NOMO-1 (cell line): ENCODE data around the gene KNOP1.
"Not testable (repeated sequence)": the region's sequence is repeated elsewhere in the genome, so short reads cannot be mapped to it uniquely, and the experiment has no call there.

Experiments
- DNase-seq, 2 experiments: peaks; one replicate each; lab custom pipeline; 2025; ENCODE audit not compliant: unreplicated experiment in 2 of 2; lab: John Stamatoyannopoulos, UW

The KNOP1 gene

GRCh38 chr16:19743816-19744159 lies 25.8 kb upstream of the KNOP1 start:
- DNase-seq, result no peak

DNA sequence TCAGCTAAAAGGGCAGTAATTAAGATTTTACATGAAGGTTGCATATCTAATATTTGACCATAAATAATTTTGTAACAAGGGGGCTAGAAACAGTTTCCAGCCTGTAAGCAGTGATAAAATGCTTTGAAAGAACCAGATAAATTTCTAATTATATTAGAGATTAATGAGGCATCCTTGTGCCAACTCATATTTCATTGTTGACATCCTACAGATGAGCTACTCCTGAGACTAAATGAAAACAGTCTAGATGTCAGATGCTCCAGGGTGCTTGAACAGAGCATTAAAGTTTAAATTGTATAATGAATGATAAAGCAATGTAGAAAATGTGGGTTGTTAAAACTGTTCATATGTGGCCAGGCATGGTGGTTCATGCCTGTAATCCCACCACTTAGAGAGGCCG lies 23.3 kb upstream of the KNOP1 start:
- no peak for DNase-seq

DNA sequence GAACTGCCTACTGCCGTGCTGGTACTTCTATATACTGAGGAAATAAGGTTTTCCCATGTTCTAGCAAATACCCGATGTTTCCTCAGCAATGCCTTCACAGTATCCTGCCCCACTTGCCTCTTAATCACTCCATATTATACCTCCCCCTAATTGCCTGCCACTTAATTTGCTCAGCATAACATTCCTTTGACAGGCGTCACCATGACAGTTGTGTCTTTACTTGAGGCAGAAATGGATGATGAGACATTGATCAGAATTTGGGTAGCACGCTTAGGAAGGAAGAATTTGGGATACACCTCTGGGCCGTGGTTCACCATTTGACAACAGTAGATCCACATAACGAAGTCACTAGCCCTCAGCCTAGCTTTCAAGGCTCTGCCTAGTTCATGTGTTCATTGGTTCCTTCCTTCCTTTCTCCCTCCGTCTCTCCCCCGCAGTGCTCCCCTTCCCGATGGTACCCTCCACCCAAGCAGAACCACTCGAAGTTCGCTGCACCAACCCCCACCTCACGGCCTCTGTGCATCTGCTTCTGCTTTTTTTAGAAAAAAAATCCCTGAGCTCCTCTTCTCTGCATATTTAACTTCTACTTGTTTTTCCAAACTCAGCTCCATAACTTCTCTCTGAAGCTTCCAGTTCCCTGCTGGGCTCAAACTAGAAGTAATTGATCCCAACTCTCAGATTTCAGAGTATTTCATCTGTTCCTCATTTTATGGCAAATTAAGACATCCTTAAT lies 19.4 kb upstream of the KNOP1 start:
- DNase-seq, result no peak

DNA sequence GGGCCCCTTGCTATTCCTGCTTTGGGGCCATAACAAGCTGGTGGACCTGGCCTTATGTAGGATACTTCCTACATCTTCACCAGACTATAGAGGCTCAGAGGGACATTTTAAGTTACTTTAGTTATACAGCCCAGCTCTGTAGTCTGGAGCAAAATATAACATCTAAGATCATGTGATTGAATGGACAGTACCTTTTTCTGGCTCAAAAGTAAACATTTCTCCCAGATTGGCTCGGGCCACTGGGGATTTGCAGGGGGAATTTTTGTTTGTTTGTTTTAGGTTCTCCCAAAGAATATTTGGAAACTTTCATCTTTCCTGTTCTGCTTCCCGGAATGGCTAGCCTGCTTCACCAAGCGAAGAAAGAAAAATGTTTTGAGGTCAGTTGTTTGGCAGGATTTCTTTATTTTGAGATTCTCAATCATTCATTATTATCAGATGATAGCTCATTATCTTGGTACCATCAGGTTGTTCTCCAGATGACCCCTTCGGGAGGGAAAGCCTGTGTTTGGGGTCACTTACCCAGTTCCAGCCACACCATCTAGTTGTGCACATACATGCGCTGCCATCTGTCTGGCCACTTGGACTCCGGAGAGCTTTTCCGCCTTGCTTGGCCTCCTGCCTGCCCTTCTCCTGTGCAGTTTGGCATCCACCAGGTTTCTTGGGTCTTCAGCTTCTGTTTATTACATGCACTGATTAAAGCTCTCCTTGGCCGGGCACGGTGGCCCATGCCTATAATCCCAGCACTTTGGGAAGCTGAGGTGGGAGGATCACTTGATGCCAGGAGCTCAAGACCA lies 17.2 kb upstream of the KNOP1 start:
- no peak for DNase-seq

DNA sequence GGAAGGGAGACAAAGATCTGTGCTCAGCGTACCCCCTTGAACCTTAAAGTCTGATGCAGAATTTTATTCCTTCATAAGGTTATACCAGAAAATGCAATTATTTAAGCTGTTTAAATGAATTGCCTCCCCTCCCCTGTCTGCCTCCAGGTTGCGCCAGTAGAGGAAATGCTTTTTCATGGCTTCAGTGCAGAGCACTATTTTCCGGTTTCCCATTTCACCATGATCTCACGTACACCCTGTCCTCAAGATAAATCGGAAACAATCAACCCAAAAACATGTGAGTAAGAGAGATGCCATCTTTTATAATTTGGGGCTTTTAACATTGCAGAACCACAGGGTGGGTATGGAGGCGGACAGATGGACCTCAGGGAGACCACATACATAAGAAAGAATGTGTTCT lies 15.5 kb upstream of the KNOP1 start:
- DNase-seq, result no peak

- DNase-seq, result no peak
Measured at GRCh38 chr16:19728636-19728965, 10.6 kb upstream of the KNOP1 start.

- DNase-seq, result no peak
Measured at GRCh38 chr16:19722981-19723380, 5.0 kb upstream of the KNOP1 start.

DNA sequence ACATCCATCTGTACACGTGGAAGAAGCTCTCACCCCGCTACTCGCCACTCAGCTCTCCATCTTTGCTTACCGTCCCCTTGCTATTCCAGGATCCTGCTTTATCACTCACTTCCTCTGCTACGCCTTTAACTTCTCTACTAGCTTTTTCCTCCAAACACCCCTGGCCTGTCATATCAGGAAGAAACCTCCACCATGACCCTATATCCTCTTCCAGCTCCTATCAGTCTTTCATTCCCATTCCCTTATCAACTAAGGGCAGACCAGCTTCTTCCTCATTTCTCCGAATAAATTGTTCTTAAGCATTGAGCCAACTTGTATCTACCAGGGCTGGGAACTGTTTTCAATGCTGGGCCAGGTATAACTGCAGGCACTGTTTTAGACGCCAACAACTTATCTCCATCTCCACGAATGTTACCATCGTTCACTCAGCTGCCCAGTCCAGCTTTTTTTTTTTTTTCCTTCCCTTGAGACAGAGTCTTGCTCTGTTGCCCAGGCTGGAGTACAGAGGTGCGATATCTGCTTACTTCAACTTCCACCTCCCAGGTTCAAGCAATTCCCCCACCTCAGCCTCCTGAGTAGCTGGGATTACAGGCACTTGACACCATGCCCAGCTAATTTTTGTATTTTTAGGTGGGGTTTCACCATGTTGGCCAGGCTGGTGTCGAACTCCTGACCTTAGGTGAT lies 4.4 kb upstream of the KNOP1 start:
- DNase-seq, result no peak

- DNase-seq, result peak in 1 of 2 experiments; percentile 16
Measured at GRCh38 chr16:19718624-19718965, 568 bp upstream of the KNOP1 start.

GRCh38 chr16:19717314-19717713 lies 713 bp downstream of the KNOP1 start:
- peak in 1 of 2 experiments; percentile 8 for DNase-seq

DNA sequence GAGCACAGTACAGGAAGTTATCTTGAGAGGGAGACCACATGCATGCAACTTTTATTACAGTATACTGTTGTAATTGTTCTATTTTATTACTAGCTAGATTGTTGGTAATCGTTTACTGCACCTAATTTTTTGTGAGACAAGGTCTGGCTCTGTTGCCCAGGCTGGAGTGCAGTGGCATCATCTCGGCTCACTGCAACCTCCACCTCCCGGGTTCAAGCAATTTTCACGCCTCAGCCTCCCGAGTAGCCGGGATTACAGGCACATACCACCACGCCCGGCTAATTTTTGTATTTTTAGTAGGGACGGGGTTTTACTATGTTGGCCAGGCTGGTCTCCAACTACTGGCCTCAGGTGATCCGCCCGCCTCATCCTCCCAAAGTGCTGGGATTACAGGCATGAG lies 1.3 kb downstream of the KNOP1 start:
- DNase-seq, result not testable (repeated sequence)

- no peak for DNase-seq
Measured at GRCh38 chr16:19716183-19716582, 1.8 kb downstream of the KNOP1 start.

- no peak for DNase-seq
Measured at GRCh38 chr16:19715566-19715965, 2.5 kb downstream of the KNOP1 start.

DNA sequence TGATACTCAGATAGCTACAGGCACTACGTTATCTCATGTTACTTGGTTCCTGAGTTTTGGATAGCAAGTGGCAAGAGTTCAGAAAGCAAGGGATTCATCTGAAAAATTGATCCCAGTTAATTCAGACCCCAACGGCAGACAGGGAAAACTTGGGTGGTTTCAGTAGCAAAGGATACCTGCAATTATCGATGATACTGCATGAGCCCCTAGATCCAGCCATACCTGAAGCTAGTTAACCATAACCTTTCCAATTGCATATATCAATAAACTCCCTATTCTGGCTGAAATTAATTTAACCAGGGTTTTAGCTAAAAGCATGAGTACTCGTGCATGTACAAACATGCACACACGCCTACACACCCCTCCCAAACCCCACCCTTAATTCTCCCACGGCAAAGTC lies 4.3 kb downstream of the KNOP1 start:
- no peak for DNase-seq

DNA sequence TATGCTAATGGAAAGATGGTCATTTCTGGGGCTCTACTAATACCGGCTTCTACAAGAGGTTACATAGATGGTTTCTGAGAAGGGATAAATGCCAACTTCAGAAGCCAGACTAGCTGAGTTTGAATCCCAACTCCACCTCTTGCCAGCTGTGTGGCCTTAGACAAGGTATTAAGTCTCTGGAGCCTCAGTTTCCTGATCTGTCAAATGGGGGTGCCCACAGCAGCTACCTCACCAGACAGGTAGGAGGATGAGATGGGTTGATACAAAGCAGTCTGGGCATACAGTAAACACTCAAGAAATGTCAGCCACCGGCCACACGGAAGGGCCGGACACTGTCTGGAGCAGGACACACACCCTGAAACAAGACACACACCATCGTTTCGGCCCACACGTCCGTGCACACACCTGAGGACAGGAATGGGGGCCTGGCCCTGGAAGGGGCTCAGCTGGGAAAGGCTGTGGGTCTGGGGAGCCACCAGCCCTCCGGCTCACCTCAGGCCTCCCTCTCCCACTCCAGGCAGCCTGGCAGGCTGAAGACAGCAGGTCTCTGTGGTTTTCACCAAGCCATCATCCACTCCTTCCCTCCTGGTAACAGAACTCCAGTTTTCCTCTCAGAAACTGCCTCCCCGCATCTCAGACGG lies 5.5 kb downstream of the KNOP1 start:
- DNase-seq, result no peak

DNA sequence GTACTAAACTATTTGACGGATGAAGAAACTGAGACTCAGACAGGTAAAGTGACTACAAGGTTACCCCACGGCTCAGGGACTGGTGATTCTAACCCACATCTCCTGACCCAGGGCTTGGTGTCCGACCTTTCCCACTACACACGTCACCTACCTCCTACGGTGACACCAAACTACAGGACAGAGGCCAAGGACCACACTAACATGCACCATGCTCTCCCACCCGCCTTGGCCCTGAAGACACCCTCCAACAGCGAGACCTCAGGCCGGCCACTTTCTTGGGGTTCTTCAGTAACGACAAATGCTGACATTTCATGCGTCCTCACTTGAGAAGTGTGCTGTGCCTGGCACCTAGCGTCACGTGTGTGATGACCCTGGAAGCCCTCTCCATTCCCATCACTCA lies 6.4 kb downstream of the KNOP1 start:
- DNase-seq, result no peak

GRCh38 chr16:19710991-19711545 lies 7.0 kb downstream of the KNOP1 start:
- DNase-seq, result no peak

DNA sequence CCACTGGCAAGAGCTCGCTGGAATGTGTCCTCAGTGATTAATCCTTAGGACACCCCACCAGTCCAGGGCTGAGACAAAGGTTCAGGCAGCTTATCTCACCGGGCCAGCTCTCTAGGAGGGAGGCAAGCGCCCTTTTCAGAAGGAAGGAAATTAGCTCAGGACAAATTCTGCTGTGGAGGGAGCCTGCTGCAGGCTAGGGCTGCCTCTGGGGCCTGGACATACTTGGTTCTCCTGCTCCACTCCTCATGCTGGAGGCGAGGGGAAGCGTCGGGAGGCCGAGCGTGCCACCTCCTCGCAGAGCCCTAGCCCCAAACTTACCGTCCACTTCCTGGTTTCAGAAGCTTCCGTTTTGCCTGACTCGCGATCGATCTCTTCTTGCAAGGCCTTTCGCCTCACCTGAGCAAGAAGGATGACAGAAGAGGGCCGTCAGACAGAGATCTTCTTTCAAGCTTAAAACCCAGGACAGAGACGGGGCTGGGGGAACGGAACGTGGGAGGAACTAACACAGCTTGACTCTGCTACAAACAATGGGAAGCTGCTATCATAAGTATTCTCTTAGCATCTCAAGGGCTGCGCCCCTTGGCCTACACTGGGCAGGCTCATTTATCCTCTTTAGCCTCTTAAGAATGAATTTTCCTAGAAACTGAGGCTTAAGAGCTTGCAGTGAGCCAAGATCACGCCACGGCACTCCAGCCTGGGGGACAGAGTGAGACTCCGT lies 7.7 kb downstream of the KNOP1 start:
- no peak for DNase-seq

DNA sequence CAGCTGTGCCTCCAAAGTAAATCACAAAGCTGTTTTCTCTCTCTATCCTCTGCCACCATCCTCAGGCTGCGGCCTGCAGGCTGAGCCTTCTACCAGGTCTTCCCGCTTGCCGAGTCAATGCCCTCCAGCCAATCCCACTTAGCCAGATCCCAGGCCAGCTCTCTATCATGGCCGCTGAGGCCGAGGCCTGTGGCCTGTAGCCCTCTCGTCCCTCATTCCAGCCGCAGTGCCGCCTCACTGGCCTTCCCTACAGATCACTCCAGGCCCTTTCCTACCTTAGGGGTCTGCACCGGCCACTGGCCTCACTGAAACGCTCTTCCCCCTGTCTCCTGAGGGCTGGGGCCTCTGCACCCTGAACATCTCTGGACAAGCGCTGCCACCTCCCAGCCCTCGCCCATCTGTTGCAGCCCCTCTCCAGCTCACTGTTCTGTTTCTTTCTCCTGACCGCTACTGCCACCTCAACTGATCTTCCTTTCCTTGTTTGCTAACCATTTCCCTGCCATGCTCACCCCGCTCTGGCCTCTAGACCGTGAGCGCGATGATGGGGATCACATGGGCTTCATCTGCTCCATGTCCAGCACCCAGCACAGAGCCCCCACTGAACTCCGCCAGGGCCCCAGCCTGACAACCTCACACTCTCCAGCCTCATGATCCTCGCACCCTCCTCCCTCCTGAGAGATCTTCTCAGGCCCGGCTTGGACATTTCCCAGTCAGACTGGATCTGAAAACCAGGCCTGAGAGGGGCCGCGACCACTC lies 8.5 kb downstream of the KNOP1 start:
- no peak for DNase-seq
